M059J (cell line): ENCODE results near the gene DIS3L2. TPM values are rescaled to one million over a fixed set of nuclear protein-coding genes. Genes with fewer than 3 reads are reported as not detected.
"Not testable (repeated sequence)": the region's sequence is repeated elsewhere in the genome, so short reads cannot be mapped to it uniquely, and the experiment has no call there.

Source experiments
- DNase-seq: peaks from one replicate; pipeline ENCODE4 v3.0.0-alpha.2; 2012; ENCODE audit warnings: low read depth
- total RNA-seq: library from RNA; depleted of rRNA; stranded (reverse); fragments of >200 nt; shearing (Covaris generic); gene quantifications from 2 replicates; pipeline ENCODE4 v1.2.3, GENCODE V29; 2014

The DIS3L2 gene
- total RNA-seq, 1 experiment from 2014 or later, result 10.6 TPM

GRCh38 chr2:232008907-232009638, 47.6 kb downstream of the DIS3L2 start:
- peak; percentile 14 for DNase-seq

- DNase-seq, result no peak
These were observed 48.2 kb downstream of the DIS3L2 start for GRCh38 chr2:232009639-232010274.

GRCh38 chr2:232013701-232014353, 52.3 kb downstream of the DIS3L2 start:
- DNase-seq, result peak; percentile 95

DNA sequence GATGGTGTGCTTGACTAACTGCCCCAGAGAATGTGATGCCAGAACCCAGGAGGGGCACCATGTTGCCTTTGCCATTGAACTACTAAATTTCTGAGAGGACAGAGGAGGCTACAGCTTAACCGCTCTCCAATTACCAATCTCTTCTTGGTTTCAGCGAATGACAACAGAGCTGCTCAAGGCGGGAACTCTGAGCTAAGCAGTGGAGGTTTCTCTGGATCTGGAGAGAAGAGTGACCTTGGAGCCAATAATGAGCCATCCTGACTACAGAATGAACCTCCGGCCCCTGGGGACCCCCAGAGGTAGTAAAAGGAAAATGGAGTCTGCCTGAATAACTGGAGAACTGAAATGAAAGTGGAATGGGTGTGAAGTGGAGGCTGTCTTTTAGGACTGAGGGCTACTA, 53.2 kb downstream of the DIS3L2 start:
- DNase-seq, result no peak

- no peak for DNase-seq
These were observed 56.7 kb downstream of the DIS3L2 start for GRCh38 chr2:232018181-232018580.

DNA sequence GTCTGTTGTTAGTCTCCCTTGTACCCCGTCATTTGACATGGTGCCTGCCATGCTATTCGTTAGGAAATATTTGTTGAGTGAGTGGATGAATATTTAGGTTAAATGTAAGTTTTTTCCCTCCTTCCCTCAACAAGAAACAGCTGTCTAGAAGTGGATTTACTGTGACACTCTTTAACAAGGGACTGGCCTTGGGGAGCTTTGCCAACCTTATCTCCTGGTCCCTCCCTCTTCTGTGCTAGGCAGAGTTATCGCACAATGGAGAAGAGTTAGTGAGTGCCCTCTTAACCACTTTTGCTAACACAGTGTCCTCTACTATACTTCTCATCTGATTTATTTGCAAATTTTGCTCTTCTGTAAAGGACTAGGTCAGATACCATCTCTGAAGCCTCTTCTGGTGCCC, 61.2 kb downstream of the DIS3L2 start:
- no peak for DNase-seq

- no peak for DNase-seq
These were observed 61.9 kb downstream of the DIS3L2 start for GRCh38 chr2:232023426-232023825.

- no peak for DNase-seq
These were observed 62.9 kb downstream of the DIS3L2 start for GRCh38 chr2:232024457-232024856.

DNA sequence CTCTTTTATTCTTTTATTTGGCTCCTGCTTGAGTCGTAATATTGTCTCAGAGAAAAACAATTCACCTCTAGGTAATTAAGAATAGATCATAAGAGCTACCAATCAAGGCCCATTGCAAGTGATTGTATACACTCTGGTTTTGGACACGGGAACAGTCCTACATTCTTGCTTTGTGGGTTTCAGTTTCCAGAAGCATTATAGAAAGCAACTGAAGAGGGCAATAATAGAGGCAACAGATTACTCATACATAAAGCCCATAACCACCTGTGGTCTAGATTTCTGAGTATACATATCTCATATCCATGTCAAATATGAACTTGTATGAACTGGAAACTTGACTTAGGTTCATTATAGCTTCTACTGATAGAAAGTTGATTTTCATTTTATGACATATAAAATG, 65.4 kb downstream of the DIS3L2 start:
- DNase-seq, result no peak

DNA sequence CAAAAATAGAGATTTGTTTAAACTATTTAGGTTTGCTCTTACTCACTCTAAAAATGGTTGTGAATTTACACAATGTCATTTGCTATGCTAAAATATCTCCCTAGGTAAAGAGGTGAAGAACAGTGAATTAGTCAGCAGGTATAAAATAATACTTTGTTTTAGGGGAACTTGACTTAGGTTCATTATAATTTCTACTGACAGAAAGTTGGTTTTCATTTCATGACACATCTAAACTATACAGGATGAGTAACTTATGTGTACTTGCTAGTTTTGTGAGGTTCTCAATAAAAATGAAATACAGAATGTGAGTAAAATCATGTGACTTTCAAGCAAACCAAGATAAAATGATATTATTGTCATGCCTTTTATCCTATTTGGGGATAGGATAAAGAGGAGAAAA, 66.0 kb downstream of the DIS3L2 start:
- no peak for DNase-seq

DNA sequence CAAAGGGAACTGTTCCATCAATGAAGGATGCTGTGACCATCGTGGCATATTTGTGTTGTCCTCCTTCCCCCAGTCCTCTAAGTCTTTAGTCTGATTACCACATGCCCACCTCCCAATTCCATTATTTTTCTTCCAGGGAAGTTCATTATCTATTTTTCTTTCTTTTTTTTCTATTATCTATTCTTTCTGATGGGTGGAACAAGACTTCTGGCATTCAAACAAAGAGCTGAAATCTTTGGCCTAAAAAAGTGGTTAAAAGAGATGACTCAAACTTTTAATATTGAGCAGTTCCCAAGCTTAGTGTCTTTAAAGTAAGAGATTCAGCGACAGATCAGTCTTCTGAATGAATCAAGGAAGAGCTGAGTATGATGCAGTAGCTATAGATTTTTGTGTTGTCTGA, 66.6 kb downstream of the DIS3L2 start:
- DNase-seq, result no peak

DNA sequence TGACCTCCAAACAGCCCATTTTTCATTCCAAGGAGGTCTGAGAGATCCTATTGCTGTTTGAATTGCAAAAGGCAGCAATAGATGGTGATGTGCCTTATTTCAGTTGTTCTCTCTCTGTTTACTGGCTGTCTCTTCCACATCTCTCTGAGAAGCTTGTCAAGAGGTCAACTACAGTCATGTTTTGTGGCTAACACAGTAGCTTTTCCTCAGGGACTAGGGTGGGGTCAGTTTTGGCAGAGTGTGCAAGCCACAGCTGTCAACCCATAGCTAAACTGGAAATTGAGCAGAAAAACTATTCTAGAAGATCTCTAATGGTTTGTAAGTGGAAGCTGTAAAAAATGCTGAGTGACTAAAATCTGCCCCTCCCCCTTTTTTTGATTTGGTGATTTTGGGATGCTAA, 67.1 kb downstream of the DIS3L2 start:
- peak; percentile 24 for DNase-seq

DNA sequence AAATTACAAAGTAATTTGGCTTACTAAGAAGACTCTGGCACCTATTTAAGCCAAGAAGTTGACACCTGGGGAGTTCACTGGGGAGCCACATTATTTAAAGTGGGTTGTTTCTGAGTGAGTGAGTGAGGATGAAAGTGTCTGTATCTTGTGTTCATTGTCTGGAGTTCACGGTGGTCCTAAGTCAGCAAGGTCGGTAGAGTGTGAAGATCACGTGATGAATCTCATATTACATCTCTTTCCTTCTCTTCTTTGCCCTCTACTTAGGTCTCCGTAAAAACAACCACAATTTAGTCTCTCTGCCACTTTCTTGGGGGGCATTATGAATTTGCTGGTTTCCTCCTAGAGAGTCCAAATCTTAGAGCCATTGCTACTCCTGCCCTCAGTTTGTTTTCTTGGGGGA, 67.8 kb downstream of the DIS3L2 start:
- DNase-seq, result no peak

DNA sequence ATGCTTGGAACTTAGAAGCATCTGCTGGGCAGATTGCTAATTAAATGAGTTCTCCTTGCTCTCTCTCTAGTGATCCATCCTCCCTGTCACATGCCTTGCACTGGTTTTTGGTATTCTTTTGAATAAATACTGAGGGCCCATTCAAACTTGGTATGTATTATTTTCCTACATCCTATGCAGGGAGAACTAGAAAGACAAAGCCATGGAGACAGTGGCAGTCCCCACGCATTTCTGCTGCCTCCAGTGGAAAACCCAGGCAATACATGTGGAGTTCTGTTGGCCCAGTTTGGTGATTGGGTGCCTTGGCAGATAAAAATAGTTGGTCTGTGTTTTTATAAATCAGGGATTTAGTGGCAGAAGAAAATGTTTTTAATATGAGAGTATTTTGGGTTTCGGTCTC, 68.7 kb downstream of the DIS3L2 start:
- no peak for DNase-seq

- not testable (repeated sequence) for DNase-seq
These were observed 73.8 kb downstream of the DIS3L2 start for GRCh38 chr2:232035292-232035691.

DNA sequence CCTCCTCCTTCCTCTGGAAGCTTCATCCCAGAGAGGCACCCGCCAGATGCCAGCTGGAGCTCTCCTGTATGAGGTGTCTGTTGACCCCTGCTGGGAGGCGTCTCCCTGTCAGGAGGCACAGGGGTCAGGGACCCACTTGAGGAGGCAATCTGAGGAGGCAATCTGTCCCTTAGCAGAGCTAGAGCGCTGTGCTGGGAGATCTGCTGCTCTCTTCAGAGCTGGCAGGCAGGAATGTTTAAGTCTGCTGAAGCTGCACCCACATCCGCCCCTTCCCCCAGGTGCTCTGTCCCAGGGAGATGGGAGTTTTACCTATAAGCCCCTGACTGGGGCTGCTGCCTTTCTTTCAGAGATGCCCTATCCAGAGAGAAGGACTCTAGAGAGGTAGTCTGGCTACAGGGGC, 75.4 kb downstream of the DIS3L2 start:
- not testable (repeated sequence) for DNase-seq

- no peak for DNase-seq
These were observed 76.9 kb downstream of the DIS3L2 start for GRCh38 chr2:232038251-232038880.

GRCh38 chr2:232038881-232039485, 77.5 kb downstream of the DIS3L2 start:
- no peak for DNase-seq

GRCh38 chr2:232042911-232043574, 81.5 kb downstream of the DIS3L2 start:
- DNase-seq, result peak; percentile 19

DNA sequence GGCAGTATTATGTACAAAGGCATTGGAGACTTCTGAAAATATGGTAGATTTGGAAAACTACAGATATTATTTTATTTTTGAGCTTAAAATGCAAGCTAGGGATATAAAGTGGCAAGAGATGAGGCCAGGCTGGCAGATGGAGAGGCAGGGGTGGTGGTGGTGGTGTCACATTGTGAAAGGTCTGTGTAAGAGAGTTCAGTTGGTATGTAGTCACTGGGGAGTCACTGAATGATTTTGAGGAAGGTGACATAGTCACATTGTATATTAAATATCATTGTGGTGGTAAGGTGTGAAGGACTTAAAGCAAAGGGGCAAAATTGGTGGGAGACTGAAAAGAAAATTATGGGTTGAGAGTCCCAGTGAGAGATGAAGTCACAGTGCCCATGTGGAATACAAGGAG, 82.5 kb downstream of the DIS3L2 start:
- no peak for DNase-seq

DNA sequence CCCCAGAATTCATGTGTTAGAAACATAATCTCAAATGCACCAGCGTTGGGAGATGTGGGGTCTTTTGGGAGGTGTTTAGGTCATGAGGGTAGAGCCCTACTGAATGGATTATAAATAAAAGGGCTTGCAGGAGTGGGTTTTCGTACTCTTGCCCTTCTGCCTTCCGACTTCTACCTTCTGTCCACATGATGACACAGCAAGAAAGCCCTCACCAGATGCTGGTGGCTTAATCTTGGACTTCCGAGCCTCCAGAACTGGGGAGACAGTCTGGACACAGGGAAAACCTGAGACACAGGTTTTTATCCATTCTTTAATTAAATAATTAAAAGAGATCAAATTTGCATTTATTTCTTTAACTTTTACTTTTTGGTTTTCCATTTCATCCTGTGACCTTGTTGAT, 87.8 kb downstream of the DIS3L2 start:
- no peak for DNase-seq

GRCh38 chr2:232052591-232052990, 91.1 kb downstream of the DIS3L2 start:
- DNase-seq, result no peak
